Body of pancreas (tissue), 4 donors: ENCODE data around the gene TRAFD1.

Experiments used
- POLR2A ChIP-seq, 3 donors: fragments of 450-650 bp; IDR thresholded peaks; one replicate each; pipeline ENCODE4 v1.6.1; 2016; ENCODE audit warnings: antibody characterized with exemption in 3 of 3, mild to moderate bottlenecking in 2 of 3
- TF ChIP-seq, protein P1 (sequence below), 7 experiments: fragments of 450-650 bp in 4 of 7; fragments of 200-600 bp in 3 of 7; sonication (generic) in 3 of 7; IDR thresholded peaks; one replicate each; pipeline ENCODE4 v1.5.1; 2016 to 2019; ENCODE audit warnings: antibody characterized with exemption in 7 of 7

GRCh38 chr12:112179916-112180315 lies 54.6 kb downstream of the TRAFD1 start:
- TF ChIP-seq, protein P1, sequence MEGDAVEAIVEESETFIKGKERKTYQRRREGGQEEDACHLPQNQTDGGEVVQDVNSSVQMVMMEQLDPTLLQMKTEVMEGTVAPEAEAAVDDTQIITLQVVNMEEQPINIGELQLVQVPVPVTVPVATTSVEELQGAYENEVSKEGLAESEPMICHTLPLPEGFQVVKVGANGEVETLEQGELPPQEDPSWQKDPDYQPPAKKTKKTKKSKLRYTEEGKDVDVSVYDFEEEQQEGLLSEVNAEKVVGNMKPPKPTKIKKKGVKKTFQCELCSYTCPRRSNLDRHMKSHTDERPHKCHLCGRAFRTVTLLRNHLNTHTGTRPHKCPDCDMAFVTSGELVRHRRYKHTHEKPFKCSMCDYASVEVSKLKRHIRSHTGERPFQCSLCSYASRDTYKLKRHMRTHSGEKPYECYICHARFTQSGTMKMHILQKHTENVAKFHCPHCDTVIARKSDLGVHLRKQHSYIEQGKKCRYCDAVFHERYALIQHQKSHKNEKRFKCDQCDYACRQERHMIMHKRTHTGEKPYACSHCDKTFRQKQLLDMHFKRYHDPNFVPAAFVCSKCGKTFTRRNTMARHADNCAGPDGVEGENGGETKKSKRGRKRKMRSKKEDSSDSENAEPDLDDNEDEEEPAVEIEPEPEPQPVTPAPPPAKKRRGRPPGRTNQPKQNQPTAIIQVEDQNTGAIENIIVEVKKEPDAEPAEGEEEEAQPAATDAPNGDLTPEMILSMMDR (IDR thresholded peaks at IDR 0.05) = no peak
- TF ChIP-seq POLR2A (IDR thresholded peaks at IDR 0.05) = no peak
